ENCODE measurements around the gene CENPQ.
"Not testable (repeated sequence)": the region's sequence is repeated elsewhere in the genome, so short reads cannot be mapped to it uniquely, and the experiment has no call there.

The CENPQ gene, protein sequence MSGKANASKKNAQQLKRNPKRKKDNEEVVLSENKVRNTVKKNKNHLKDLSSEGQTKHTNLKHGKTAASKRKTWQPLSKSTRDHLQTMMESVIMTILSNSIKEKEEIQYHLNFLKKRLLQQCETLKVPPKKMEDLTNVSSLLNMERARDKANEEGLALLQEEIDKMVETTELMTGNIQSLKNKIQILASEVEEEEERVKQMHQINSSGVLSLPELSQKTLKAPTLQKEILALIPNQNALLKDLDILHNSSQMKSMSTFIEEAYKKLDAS

DNA sequence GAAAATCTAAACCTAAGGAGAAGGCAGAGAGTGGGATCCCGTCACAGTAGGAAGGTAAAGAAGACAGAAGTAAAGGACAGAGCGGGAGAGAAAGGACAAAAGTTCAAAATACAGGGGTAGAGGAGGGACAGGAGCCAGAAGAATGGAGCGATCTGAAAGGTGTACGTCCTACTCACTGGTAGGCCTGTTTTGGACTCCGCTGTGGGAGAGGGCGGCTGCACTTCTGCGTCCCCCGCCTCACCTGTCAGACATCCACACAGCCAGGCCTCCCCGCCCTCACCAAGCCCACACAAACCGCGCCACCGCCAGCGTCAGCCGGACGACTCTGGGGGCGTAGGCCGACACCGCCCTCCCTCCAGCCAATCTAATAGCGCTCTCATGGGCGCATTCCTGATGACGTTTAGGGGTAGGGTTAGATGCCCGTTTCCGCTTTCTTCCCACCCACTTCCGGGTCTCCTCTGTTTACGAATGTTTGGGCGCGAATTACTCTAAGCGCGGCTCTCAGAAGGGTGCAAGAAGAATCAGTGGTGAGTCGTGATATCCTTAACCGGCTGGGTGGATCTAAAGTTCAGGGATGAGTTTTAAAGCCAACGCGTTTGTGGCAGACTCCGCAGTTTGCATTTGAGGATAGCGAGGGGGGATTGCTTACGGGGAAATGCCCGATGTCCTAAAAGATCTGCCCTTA lies at the start of gene CENPQ, which contains the start of gene MMUT:
Gene CENPQ, plus strand, starts transcription at position 444 of the 685 bp plus-strand sequence. CDS start 6,807 bp downstream, outside the sequence.
Gene MMUT, minus strand, starts transcription at position 327 of the 685 bp plus-strand sequence. CDS start 3,787 bp downstream, outside the sequence.
- peak; percentile 68 to 73 (median 72) for DNase-seq (ENCODE audit: low read depth in 2 of 3, low spot score in 2 of 3)

DNA sequence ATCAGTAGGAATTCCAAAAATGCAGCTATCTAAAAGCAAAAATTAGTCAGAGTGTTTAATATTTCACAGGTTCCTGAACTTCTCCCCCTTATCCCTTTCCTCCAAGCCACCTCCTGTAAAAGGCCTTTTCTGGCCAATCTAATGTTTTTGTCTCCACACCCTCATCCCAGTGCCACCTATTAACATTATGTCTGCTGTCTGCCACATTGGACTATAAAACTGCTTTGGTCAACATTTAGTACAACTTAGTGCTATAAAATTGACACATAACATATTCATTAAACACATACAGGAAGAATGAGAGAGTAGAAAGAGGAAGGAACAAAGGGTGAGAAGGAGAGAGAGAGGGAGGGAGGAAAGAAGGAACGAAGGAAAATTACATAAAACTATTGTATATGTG lies 47.8 kb upstream of the CENPQ start:
- DNase-seq (ENCODE audit: low read depth in 2 of 3, low spot score in 2 of 3) = no peak

DNA sequence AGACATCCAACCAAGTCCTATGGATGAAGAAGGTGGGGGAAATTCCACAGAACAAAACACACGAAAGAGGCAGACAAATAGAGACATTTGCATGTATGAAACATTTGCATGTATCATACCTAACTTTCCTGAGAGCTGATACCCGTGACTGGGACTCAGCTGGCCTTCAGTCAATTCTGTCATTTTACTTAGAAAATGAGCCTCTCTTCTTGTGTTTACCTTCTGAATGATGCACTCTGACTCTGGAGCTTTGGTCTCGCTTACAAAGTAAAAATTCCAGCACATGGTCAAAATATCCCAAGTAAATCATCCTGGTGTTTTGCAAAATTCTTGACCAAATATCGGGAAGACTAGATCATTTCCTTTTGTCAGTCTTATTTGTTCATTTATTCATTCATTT lies 47.0 kb upstream of the CENPQ start:
- no peak for DNase-seq (ENCODE audit: low read depth in 2 of 3, low spot score in 2 of 3)

DNA sequence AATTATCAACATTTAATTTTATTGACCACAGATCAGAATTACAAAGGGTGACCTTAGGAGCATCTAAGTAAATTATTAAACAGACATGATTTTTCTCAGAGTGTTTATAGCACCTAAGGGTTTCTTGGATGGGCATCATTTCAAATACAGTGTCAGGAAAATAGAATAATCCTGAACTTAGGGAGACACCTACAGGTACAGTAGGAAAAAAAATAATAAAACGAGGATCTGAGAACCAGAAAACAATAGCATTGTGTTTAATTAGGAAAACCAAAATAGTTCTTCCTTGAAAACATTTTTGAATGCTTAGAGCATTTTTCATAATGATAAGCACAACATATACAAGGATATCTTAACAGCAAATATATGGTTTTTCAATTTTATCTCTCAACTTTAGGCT lies 39.4 kb upstream of the CENPQ start:
- DNase-seq (ENCODE audit: low read depth in 2 of 3, low spot score in 2 of 3) = no peak

GRCh38 chr6:49430187-49430586 lies 33.0 kb upstream of the CENPQ start:
- DNase-seq (ENCODE audit: low read depth in 2 of 3, low spot score in 2 of 3) = no peak

GRCh38 chr6:49430866-49431265 lies 32.3 kb upstream of the CENPQ start:
- DNase-seq (ENCODE audit: low read depth in 2 of 3, low spot score in 2 of 3) = no peak

- no peak for DNase-seq (ENCODE audit: low read depth in 2 of 3, low spot score in 2 of 3)
Observed at GRCh38 chr6:49453221-49453620, 9.9 kb upstream of the CENPQ start.

- DNase-seq (ENCODE audit: low read depth in 2 of 3, low spot score in 2 of 3) = no peak
Observed at GRCh38 chr6:49454787-49455709, 8.1 kb upstream of the CENPQ start.

DNA sequence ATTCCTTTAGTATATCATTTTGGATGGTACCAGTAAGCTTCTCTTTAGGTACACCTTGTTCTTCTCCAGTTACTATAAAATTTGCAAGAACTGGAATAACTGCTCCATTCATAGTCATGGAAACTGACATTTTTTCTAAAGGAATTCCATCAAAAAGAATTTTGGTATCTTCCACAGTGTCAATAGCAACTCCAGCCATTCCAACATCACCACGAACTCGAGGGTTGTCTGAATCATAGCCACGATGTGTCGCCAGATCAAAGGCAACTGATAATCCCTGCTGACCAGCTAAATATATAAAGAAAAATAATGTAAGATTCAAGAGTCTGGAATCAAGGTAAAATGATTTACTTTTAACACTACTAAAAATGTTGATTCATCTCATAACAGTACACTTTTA lies 5.4 kb upstream of the CENPQ start:
- DNase-seq (ENCODE audit: low read depth in 2 of 3, low spot score in 2 of 3) = no peak

- DNase-seq (ENCODE audit: low read depth in 2 of 3, low spot score in 2 of 3) = no peak
Observed at GRCh38 chr6:49462071-49462470, 1.1 kb upstream of the CENPQ start.

DNA sequence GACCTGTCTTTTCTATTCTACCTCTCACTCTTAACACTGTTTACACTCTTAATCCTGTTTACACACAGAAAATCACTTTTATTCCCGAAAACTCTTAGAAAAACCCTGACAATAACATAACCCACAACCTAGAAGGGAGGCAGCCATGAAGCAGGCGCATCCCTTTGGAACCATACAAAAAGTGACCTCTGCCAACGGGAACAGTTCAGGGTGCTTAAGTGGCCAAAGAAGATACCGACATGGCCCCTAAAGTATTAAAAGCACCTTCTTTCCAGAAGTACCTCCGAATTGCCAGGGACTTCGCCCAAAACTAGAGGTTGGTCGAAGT lies 607 bp upstream of the CENPQ start:
- DNase-seq (ENCODE audit: low read depth in 2 of 3, low spot score in 2 of 3) = no peak

GRCh38 chr6:49463612-49463967 lies 420 bp downstream of the CENPQ start:
- no peak for DNase-seq (ENCODE audit: low read depth in 2 of 3, low spot score in 2 of 3)

DNA sequence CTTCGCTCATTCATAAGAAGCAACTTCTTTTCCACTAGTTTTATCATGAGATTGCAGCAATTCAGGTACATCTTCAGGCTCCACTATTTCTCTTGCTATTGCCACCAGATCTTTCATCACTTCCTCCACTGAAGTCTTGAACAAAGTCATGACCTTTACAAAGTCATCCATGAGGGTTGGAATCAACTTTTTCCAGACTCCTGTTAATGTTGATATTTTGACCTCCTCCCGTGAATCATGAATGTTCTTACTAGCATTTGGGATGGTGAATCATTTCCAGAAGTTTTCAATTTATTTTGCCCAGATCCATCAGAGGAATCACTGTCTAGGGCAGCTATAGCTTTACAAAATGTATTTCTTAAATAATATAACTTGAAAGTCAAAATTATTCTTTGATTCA lies 1.5 kb downstream of the CENPQ start:
- no peak for DNase-seq (ENCODE audit: low read depth in 2 of 3, low spot score in 2 of 3)

GRCh38 chr6:49468042-49468441 lies 4.9 kb downstream of the CENPQ start:
- DNase-seq (ENCODE audit: low read depth in 2 of 3, low spot score in 2 of 3) = no peak

- not testable (repeated sequence) for DNase-seq (ENCODE audit: low read depth in 2 of 3, low spot score in 2 of 3)
Observed at GRCh38 chr6:49476564-49476963, 13.4 kb downstream of the CENPQ start.

DNA sequence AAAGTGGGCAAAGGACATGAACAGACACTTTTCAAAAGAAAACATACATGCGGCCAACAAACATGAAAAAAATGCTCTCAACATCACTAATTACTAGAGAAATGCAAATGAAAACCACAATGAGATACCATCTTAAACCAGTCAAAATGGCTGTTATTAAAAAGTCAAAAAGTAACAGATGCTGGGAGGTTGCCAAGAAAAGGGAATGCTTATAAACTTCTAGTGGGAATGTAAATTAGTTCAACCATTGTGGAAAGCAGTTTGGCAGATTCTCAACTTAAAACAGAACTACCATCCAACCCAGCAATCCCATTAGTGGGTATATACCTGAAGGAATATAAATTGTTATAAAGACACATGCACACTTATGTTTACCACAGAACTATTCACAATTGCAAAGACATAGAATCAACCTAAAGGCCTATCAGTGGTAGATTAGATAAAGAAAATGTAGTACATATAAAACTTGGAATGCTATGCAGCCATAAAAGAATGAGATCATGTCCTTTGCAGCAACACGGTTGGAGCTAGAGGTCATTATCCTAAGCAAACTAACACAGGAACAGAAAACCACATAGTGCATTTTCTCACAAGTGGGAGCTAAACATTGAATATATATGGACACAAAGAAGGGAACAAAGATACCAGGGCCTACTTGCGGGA lies 16.3 kb downstream of the CENPQ start:
- no peak for DNase-seq (ENCODE audit: low read depth in 2 of 3, low spot score in 2 of 3)

DNA sequence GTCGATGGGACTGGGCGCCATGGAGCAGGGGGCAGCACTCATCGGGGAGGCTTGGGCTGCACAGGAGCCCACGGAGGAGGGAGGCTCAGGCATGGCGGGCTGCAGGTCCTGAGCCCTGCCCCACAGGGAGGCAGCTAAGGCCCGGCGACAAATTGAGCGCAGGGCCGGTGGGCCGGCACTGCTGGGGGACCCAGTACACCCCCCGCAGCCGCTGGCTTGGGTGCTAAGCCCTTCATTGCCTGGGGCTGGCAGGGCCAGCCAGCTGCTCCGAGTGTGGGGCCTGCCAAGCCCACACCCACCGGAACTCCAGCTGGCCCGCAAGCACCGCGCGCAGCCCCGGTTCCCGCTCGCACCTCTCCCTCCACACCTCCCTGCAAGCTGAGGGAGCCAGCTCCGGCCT lies 18.7 kb downstream of the CENPQ start:
- not testable (repeated sequence) for DNase-seq (ENCODE audit: low read depth in 2 of 3, low spot score in 2 of 3)

DNA sequence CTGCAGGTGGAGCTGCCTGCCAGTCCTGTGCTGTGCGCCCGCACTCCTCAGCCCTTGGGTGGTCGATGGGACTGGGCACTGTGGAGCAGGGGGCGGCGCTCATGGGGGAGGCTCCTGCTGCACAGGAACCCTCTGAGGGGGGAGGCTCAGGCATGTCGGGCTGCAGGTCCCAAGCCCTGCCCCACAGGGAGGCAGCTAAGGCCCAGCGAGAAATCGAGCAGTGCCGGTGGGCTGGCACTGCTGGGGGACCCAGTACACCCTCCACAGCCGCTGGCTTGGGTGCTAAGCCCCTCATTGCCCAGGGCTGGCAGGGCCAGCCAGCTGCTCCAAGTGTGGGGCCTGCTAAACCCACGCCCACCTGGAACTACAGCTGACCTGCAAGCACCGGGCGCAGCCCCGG lies 20.2 kb downstream of the CENPQ start:
- DNase-seq (ENCODE audit: low read depth in 2 of 3, low spot score in 2 of 3) = not testable (repeated sequence)

- DNase-seq (ENCODE audit: low read depth in 2 of 3, low spot score in 2 of 3) = no peak
Observed at GRCh38 chr6:49490633-49491032, 27.5 kb downstream of the CENPQ start.

GRCh38 chr6:49497304-49497703 lies 34.1 kb downstream of the CENPQ start:
- no peak for DNase-seq (ENCODE audit: low read depth in 2 of 3, low spot score in 2 of 3)

DNA sequence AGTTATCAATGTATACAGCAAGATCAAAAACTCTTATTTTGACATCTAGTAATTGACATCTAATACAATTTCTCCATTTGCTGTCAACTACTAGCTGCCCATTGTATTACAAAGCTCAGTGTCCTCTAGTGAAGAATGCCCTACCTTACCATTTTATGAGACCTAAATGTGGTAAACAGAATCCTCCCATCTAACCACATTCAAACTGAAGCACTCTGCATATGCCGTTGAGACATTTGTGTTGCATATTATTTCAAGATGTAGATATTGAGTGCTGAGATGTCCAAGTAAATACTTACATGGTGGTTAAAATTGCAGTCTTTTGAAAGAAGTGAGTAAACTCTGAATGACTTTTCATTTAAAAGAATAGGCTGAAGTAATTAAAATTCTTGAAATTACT lies 36.0 kb downstream of the CENPQ start:
- DNase-seq (ENCODE audit: low read depth in 2 of 3, low spot score in 2 of 3) = no peak

Data from activated CD8-positive, alpha-beta memory T cell treated with anti-CD3 and anti-CD28 coated beads for 48 hours (primary cell).